ENCODE data around the gene SELENON. TPM values are rescaled to one million over a fixed set of nuclear protein-coding genes. Genes with fewer than 3 reads are reported as not detected.

Gene SELENON
- total and polyA plus RNA-seq, 2 of the 4 experiments (the other 2 are of a cell fraction) = 9.1 to 114 TPM

DNA sequence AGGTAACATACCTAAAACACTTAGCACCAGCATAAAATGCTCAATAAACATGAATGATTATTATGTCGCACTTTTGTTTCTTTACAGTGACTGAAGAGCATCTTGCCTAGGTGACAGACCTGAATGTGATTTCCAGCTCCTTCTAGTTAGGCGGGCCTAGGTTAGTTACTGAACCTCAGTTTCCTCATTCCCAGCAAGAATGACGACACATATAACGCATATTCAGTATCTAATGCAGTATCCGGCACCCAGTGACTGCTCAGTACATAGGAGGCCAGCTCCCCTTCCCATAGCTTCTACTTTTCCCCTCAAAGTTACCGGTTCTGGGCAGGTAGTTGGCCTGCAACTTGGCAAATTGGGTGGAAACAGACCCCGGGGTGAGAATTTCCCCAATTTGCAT, 58.5 kb downstream of the SELENON start:
- H3K23ac ChIP-seq (ENCODE audit: low read depth, low read length) = peak overlapping the region; percentile 21
- H4K8ac ChIP-seq (ENCODE audit: low read depth in 2 of 2, low read length in 2 of 2) = peak overlapping the region in 1 of 2 experiments; percentile 76; a peak in 1 of 4 replicates
- no peak overlapping the region for H4K91ac ChIP-seq (ENCODE audit: insufficient read depth, low read depth, low read length)
- H3K18ac ChIP-seq (ENCODE audit: low read depth, low read length) = no peak overlapping the region
- dilution Hi-C loops (cut with HindIII; ENCODE audit: low sequenced_read_pairs, unreplicated experiment) (no loop called here), in situ Hi-C loops (cut with MboI; ENCODE audit: low sequenced_read_pairs) (no loop called here), intact Hi-C loops (cut with micrococcal nuclease) (no loop called here)
- H3K56ac ChIP-seq (ENCODE audit: extremely low read depth, insufficient read depth, low read length) = peak overlapping the region; percentile 24; the same call in 1 of the 2 replicates
- H3K27me3 ChIP-seq (ENCODE audit: control insufficient read depth, insufficient read depth, low read length) = no peaks in the 10 kb centered on the region
- H4K5ac ChIP-seq (ENCODE audit: low read depth, low read length) = no peak overlapping the region
- ATAC-seq (ENCODE audit: low read depth) (no peak), DNase-seq (no peak)
- H2BK15ac ChIP-seq (ENCODE audit: low read depth, low read length) = no peak overlapping the region
- H3K9me3 ChIP-seq (ENCODE audit: control insufficient read depth, insufficient read depth, low read length) = no peaks in the 10 kb centered on the region
- 53% methylated on average over 3 of the region's 7 CpGs; no CpG with 5 or more reads in 1 of the 2 experiments for WGBS, 2 experiments (ENCODE audit: extremely low coverage in 2 of 2, insufficient read length in 1 of 2)
- H3K9me1 ChIP-seq (ENCODE audit: insufficient read depth, low read length) = no peaks in the 10 kb centered on the region; the same call in 1 of the 2 replicates
- peaks cover 15% of the 10 kb centered on the region for H3K36me3 ChIP-seq (ENCODE audit: control insufficient read depth, insufficient read depth, low read length)
- peak overlapping the region; percentile 84 for H3K4me2 ChIP-seq (ENCODE audit: low read depth, low read length)
- H3K4me1 ChIP-seq (ENCODE audit: control insufficient read depth, insufficient read depth, low read length) = no peaks in the 10 kb centered on the region; the same call in 1 of the 2 replicates
- peak overlapping the region; percentile 18; the same call in 1 of the 2 replicates for H3K4ac ChIP-seq (ENCODE audit: low read depth, low read length)
- H2AFZ ChIP-seq (replicated peaks; ENCODE audit: low read length, poor library complexity) = peak overlapping the region; percentile 98
- no peak overlapping the region for H2AK5ac ChIP-seq (ENCODE audit: low read depth, low read length)
- H3K14ac ChIP-seq (replicated peaks; ENCODE audit: low read depth, low read length) = no peak overlapping the region
- peaks cover 13 to 27% of the 10 kb centered on the region in 2 experiments for H3K79me1 ChIP-seq (ENCODE audit: low read depth in 1 of 2, low read length in 2 of 2)
- H2BK5ac ChIP-seq (ENCODE audit: low read depth, low read length, poor library complexity, severe bottlenecking) = no peak overlapping the region
- H2BK120ac ChIP-seq (ENCODE audit: low read depth, low read length) = no peak overlapping the region
- no TSS peak for BruUV-seq (replicated peaks)
- H4K20me1 ChIP-seq (ENCODE audit: insufficient read depth, low read length) = peaks cover 5% of the 10 kb centered on the region; the same call in 1 of the 2 replicates
- H2AK9ac ChIP-seq (replicated peaks; ENCODE audit: low read depth, low read length, poor library complexity) = no peak overlapping the region
- peak overlapping the region; percentile 49; the same call in 1 of the 2 replicates for H3K9ac ChIP-seq (ENCODE audit: low read depth, low read length)
- no peak overlapping the region for H2BK20ac ChIP-seq (ENCODE audit: low read depth, low read length)
- peak overlapping the region; percentile 58; the same call in 1 of the 2 replicates for H3K4me3 ChIP-seq (ENCODE audit: insufficient read depth, low read depth, low read length)
- ChIA-PET POLR2A (ENCODE audit: unreplicated experiment) (no interaction called here), CTCF (no interaction called here)
- TF ChIP-seq RCOR1 (IDR thresholded peaks at IDR 0.05; ENCODE audit: insufficient replicate concordance, low read length) (no peak), MXI1 (IDR thresholded peaks at IDR 0.05; ENCODE audit: borderline replicate concordance, low read depth, low read length) (no peak), CHD1 (IDR thresholded peaks at IDR 0.05; ENCODE audit: low read depth, low read length) (no peak), RAD21 (IDR thresholded peaks at IDR 0.05; ENCODE audit: low read length) (no peak), MAFK (IDR thresholded peaks at IDR 0.05; ENCODE audit: low read depth, low read length) (no peak), SMC3 (IDR thresholded peaks at IDR 0.05; ENCODE audit: low read depth, low read length) (no peak), POLR2A (IDR thresholded peaks at IDR 0.05; ENCODE audit: low read depth, low read length) (no peak), CEBPB (IDR thresholded peaks at IDR 0.05; ENCODE audit: low read depth, low read length) (no peak), RFX5 (IDR thresholded peaks at IDR 0.05; ENCODE audit: low read depth, low read length) (no peak), MAZ (IDR thresholded peaks at IDR 0.05; ENCODE audit: borderline replicate concordance, low read depth, low read length) (no peak), BHLHE40 (IDR thresholded peaks at IDR 0.05; ENCODE audit: low read depth, low read length) (no peak), FOS (IDR thresholded peaks at IDR 0.05; ENCODE audit: low read depth, low read length) (no peak), ELK1 (IDR thresholded peaks at IDR 0.05; ENCODE audit: borderline replicate concordance, low read depth, low read length) (no peak), NFE2L2 (IDR thresholded peaks at IDR 0.05; ENCODE audit: low read depth, low read length) (no peak)
- TF ChIP-seq, protein P1, sequence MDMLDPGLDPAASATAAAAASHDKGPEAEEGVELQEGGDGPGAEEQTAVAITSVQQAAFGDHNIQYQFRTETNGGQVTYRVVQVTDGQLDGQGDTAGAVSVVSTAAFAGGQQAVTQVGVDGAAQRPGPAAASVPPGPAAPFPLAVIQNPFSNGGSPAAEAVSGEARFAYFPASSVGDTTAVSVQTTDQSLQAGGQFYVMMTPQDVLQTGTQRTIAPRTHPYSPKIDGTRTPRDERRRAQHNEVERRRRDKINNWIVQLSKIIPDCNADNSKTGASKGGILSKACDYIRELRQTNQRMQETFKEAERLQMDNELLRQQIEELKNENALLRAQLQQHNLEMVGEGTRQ (IDR thresholded peaks at IDR 0.05; ENCODE audit: low read depth, low read length) = no peak
- TF ChIP-seq, protein P2, sequence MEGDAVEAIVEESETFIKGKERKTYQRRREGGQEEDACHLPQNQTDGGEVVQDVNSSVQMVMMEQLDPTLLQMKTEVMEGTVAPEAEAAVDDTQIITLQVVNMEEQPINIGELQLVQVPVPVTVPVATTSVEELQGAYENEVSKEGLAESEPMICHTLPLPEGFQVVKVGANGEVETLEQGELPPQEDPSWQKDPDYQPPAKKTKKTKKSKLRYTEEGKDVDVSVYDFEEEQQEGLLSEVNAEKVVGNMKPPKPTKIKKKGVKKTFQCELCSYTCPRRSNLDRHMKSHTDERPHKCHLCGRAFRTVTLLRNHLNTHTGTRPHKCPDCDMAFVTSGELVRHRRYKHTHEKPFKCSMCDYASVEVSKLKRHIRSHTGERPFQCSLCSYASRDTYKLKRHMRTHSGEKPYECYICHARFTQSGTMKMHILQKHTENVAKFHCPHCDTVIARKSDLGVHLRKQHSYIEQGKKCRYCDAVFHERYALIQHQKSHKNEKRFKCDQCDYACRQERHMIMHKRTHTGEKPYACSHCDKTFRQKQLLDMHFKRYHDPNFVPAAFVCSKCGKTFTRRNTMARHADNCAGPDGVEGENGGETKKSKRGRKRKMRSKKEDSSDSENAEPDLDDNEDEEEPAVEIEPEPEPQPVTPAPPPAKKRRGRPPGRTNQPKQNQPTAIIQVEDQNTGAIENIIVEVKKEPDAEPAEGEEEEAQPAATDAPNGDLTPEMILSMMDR (conservative IDR thresholded peaks at IDR 0.05; ENCODE audit: low read depth, low read length) = no peak
- no peak overlapping the region; the same call in 1 of the 2 replicates for H3K27ac ChIP-seq (ENCODE audit: insufficient read depth, low read length)
